AG08395 (cell line): Measurements from ENCODE around the gene NADSYN1.
"Not testable (repeated sequence)": the region's sequence is repeated elsewhere in the genome, so short reads cannot be mapped to it uniquely, and the experiment has no call there.

Experiments
- DNase-seq: peaks from one replicate; pipeline ENCODE4 v3.0.0; 2012; ENCODE audit warnings: mixed read lengths, low spot score

The NADSYN1 gene

DNA sequence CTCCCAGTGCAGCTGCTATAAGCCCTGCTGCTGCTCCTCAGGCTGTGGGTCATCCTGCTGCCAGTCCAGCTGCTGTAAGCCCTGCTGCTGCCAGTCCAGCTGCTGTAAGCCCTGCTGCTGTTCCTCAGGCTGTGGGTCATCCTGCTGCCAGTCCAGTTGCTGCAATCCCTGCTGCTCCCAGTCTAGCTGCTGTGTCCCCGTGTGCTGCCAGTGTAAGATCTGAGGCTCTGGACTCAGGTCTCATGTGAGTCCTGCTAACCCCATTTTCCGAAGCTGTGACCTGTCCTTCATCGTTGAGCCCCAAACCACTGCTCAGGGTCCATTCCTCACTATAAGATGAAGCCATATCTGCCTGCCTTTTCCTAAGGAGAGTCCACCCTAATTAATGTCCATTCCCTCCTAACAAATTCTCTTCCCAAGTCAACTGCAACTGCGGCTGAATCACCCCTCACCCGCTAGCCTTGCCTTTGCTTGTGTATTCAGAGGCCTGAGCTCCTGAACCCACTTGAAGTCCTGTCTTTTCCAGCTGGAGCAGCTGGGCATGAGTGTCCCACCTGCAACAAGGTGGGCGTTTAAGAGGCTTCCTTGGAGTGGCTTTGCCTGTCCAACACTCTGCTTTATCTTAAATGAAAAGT lies 74.7 kb downstream of the NADSYN1 start:
- no peak for DNase-seq

GRCh38 chr11:71530602-71531001 lies 77.6 kb downstream of the NADSYN1 start:
- no peak for DNase-seq

GRCh38 chr11:71532036-71532610 lies 79.1 kb downstream of the NADSYN1 start:
- DNase-seq: no peak

GRCh38 chr11:71534711-71535608 lies 82.0 kb downstream of the NADSYN1 start:
- not testable (repeated sequence) for DNase-seq

- DNase-seq: no peak
Measured at GRCh38 chr11:71535825-71536224, 82.8 kb downstream of the NADSYN1 start.

DNA sequence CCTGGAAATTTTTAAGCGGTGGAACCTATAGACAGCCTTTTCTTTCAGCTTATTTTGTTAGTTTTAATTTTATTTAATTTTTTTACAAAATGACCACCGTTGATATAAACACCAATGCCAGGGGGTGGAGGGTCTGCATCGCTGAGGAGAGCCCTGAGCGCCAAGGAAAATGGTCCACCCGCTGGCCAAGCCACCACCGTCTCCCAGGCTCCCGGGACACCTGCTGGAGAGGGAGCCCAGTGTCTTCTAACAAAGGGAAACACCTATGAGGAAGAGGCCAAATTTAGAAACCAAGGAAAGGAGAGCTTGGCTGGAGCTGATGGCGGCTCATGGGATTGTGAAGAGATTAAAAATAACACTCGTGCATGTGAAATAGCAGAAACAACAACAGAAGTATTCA lies 84.5 kb downstream of the NADSYN1 start:
- no peak for DNase-seq

- not testable (repeated sequence) for DNase-seq
Measured at GRCh38 chr11:71537977-71538665, 85.1 kb downstream of the NADSYN1 start, which contains the start of gene KRTAP5-8. TSS of gene KRTAP5-8 (plus strand) at chr11:71538025. CDS start at chr11:71538056, 31 bp downstream.

DNA sequence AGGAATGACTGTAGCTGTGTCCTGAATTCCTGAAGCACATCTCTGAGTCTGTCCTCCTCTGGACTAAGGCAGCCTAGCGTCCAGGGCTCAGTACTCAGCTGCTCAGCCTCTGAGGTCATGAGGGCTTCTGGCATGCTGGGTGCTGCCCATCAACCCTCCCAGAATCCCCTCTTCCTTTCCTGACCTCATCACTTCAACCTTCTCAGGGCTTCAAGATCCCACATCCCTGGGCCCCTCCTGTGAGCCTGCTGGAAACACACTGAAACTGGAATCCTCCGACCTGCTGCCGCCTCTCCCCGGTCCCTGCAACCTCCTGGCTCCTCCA lies 85.6 kb downstream of the NADSYN1 start:
- no peak for DNase-seq

DNA sequence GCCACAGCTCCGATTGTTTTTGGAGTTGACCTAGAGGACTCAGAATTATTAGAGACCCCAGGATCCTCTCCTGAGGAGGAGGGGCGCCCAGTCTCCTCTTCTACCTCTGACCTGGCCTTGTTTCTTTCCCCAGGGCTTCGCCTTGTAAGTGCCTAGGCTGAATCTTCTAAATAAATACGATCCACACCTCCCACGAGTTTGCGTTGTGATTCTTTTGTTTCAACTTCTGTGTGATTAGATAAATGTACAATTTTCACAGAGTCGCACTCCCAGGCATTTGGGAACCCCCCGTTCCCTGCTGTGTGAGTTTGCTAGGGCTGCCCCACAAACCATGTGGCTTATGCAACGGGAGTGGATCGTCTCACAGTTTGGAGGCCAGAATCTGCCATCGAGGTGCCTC lies 86.0 kb downstream of the NADSYN1 start:
- DNase-seq: no peak

DNA sequence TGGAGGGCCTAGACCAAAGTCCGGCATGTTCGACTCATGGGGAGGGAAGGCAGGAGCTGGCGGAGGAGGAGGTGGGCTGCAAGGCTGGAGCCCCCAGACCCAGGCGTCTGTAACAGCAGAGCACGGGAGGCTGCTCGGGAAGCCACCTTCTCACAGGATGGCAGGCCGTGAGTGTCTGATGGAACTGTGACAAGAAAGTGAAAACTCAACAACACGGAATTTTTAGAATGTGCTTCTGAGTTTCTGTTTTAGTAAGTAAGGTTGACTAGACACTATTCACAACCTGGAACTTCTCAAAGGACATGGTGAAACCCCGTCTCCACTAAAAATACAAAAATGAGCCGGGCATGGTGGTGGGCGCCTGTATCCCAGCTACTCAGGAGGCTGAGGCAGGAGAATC lies 87.0 kb downstream of the NADSYN1 start:
- DNase-seq: not testable (repeated sequence)

DNA sequence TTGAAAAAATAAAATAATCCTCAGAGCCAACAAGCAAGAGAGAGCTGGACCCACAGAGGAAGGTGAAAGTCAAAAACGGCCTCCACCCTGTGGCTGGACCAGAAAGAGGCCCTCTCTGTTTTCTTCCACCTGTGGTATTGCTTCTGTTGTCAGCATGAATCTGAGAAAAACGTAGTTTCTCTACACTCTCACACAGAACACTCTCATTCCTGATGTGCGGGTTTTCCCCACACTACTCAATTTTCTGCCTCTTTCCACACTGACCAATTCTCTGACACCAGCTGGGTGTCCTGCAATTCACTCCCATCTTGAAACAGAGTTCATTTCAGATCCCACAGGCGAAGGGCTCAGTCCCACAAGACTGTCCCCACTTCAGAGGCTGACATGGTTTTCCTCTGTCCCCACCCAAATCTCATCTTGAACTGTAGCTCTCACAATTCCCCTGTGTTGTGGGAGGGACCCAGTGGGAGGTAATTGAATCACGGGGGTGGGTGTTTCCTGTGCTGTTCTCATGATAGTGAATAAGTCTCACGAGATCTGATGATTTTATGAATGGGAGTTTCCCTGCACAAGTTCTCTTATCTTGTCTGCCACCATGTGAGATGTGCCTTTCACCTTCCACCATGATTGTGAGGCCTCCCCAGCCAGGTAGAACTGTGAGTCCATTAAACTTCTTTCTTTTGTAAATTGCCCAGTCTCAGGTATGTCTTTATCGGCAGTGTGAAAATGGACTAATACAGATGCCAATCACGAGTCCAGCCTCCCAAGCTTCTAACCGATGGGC lies 87.7 kb downstream of the NADSYN1 start:
- not testable (repeated sequence) for DNase-seq

- no peak for DNase-seq
Measured at GRCh38 chr11:71542382-71542781, 89.4 kb downstream of the NADSYN1 start.

DNA sequence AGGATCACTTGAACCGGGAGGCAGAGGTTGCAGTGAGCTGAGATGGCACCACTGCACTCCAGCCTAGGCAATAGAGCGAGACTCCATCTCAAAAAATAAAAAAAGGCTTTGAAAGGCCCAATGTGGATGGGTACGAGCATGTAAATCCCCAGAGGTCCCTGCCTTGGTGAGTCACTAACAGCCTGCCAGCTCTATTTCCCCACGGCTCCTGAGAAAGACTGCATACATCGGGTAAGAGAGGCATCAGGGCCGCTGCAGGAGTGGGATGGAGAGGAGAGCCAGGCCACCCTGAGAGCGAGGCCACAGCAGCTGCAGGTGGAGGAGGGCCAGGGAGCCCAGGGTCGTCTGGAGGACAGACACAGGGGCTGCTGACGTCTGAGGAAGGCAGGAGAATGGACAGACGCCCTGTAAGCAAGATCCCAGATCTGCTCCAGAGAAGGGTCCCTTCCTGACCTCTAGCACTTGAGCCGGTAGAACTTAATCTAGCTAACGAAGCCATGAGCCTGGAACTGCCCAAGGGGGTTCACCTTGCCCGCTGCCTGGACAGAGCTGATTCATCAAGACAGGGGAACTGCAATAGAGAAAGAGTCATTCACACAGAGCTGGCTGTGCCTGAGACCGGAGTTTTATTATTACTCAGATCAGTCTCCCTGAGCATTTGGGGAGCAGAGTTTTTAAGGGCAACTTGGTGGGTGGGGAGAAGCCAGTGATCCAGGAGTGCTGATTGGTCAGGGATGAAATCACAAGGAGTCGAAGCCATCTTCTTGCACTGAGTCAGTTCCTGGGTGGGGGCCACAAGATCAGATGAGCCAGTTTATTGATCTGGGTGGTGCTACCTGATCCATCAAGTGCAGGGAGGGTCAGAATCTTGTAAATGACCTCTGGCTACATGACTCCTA lies 90.1 kb downstream of the NADSYN1 start:
- DNase-seq: no peak

- no peak for DNase-seq
Measured at GRCh38 chr11:71543866-71544265, 90.9 kb downstream of the NADSYN1 start.

DNA sequence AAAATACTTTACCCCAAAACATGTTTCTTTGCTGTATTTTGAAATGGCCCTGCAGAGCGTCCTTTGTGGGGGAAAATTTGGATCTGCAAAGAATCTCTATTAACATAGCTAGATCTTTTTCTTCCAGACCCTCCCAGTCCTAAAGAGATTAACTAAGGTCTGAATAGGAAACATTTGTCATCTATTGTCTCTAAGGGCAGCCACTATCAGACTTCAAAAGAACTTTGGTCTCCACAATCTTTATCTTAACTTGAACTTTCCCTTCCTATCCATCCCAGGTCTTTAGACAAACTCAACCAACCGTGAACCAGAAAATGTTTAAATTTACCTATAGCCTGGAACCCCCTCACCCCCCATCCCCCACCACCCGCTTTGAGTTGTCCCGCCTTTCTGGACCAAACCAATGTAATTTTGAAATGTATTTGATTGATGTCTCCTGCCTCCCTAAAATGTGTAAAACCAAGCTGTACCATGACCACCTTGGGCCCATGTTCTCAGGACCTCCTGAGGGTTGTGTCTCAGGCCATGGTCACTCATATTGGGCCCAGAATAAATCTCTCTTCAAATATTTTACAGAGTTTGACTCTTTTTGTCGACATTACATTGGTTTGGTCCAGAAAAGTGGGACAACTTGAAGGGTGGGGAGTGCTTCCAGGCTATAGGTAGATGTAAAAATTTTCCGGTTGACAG lies 91.7 kb downstream of the NADSYN1 start:
- DNase-seq: no peak

DNA sequence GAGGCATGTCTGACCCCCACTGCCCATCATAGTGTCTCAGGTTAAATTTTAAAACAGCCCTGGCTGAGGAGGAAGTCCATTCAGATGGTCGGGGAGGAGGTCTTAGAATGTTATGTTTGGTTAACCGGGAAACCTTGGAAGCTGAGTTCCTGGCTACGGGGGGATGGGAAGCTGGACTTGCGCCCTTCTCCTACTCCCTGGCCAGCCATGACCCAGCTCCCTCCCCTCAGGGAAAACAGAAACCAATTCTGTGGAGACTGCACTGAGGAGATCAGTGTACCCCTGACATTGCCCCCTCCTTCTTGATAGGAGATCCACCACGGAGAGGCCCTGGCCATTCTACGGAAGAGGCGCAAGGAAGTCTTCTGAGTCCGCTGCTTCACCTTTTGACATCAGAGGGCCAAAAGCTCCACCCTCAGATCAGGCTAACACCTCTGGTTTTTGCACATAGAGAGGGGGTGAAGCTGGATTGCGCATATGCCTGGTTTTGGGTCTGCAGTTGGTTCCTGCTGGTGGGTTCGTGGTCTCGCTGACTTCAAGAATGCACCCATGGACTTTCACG lies 92.5 kb downstream of the NADSYN1 start:
- no peak for DNase-seq

DNA sequence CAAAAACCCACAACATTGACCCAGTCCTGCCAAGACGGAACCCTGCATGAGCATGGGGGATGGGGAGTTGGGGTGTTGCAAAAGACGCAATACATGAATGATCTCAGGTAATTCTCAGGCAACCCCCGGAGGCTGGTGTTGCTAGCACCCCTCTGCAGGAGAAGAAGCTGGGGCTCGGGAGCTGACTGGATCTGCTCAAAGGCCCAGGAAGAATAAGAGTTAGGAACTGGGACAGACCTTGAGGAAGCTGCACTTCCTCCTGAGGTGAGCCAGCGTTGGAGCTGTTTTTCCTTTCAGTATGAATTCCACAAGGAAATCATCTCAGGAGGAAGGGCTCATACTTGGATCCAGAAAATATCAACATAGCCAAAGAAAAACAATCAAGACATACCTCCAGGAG lies 95.1 kb downstream of the NADSYN1 start, which contains the start of gene KRTAP5-9:
KRTAP5-9 (plus strand) TSS at position 301 of the 400 bp plus-strand sequence. CDS start 238 bp downstream, outside the sequence.
- DNase-seq: no peak

- no peak for DNase-seq
Measured at GRCh38 chr11:71548716-71549151, 95.7 kb downstream of the NADSYN1 start.
